BJ (cell line): Measurements from ENCODE around the gene GPR55. TPM values are rescaled to one million over a fixed set of nuclear protein-coding genes. Genes with fewer than 3 reads are reported as not detected.

Source experiments
- CTCF ChIA-PET: fragments of 350-600 bp; formaldehyde crosslinking; extraction: SDS; loops from one replicate; lab custom pipeline; 2021; ENCODE audit warnings: antibody characterized with exemption, inconsistent platforms; lab: Yijun Ruan, JAX
- POLR2A ChIA-PET: fragments of 300-600 bp; sonication (Branson Sonifier 250); formaldehyde crosslinking; extraction: SDS; loops from one replicate; lab custom pipeline; 2021; ENCODE audit warnings: antibody characterized with exemption; lab: Charles Lee
- DNase-seq: peaks from one replicate; pipeline ENCODE4 v3.0.0-alpha.2; 2011; ENCODE audit warnings: low read depth
- H3K27me3 ChIP-seq: 2 replicates; pipeline ENCODE4 v1.6.0; 2011; ENCODE audit warnings: low read length; ENCODE audit not compliant: control insufficient read depth, insufficient read depth
- H3K36me3 ChIP-seq: 2 replicates; pipeline ENCODE4 v1.5.1; 2011; ENCODE audit warnings: low read length; ENCODE audit not compliant: control insufficient read depth, insufficient read depth
- H3K4me3 ChIP-seq: 2 replicates; pipeline ENCODE4 v1.5.1; 2011; ENCODE audit warnings: low read depth, mild to moderate bottlenecking, control low read depth, low read length
- CTCF ChIP-seq: IDR thresholded peaks from 2 replicates; pipeline ENCODE4 v1.5.1; 2011; ENCODE audit warnings: low read depth, mild to moderate bottlenecking, control low read depth, inconsistent platforms, low read length, moderate library complexity; ENCODE audit not compliant: insufficient read depth
- polyA plus RNA-seq: library from polyadenylated mRNA; depleted of rRNA; stranded (reverse); fragments of >200 nt; gene quantifications from 2 replicates; pipeline ENCODE4 v1.2.3, GENCODE V29; 2011

GPR55 gene
- polyA plus RNA-seq, 1 experiment, result not detected

DNA sequence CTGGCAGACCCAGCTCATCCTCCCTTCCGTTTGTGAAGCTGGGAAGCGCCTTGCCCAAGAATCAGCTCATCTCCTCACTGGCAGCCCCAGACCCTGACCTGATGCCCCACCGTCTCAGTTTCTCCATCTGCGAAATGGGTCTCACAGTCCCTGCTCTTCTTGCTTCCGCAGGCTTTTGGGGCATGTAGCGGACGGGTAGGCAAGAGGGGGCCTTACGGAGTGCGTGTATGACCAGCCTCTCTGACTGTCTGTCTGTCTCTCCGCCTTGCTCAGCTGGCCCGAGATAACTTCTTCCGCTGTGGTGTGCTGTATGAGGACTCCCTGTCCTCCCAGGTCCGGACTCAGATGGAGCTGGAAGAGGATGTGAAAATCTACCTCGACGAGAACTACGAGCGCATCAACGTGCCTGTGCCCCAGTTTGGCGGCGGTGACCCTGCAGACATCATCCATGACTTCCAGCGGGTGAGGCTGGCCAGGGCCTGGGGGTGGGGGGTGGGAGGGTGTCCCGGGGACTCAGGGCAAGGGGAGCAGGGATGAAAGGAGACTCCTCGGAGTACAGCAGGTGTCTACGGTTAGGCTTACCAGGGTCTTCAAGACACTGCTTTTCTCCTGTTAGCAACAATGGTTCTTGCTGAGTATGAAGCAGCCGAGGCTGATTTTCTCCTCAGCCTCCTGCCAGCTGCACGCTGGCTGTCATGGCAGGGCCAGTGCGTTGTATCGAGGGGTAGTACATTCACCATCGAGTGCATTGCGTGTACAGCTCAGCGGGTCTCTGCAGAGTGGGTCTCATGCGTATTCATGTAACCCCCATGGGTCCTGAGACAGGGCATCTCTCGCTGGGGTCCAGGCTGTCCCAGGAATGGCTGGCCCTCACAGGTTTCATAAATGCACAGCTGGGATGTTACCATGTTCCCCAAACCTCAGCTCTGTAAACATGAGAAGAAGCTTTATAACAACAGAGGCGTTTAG lies 49.4 kb downstream of the GPR55 start:
- Histone ChIP-seq H3K4me3 (no peak overlapping the region), H3K36me3 (peaks cover 29% of the 10 kb centered on the region), H3K27me3 (no peaks in the 10 kb centered on the region)
- POLR2A ChIA-PET, result no interaction called here
- CTCF ChIA-PET, result interaction anchor here (0.6 kb wide), 1 partner anchor 13 kb away, joined by 3 read pairs; no protein-coding TSS in a partner anchor
- TF ChIP-seq CTCF, result no peak
- no peak for DNase-seq

DNA sequence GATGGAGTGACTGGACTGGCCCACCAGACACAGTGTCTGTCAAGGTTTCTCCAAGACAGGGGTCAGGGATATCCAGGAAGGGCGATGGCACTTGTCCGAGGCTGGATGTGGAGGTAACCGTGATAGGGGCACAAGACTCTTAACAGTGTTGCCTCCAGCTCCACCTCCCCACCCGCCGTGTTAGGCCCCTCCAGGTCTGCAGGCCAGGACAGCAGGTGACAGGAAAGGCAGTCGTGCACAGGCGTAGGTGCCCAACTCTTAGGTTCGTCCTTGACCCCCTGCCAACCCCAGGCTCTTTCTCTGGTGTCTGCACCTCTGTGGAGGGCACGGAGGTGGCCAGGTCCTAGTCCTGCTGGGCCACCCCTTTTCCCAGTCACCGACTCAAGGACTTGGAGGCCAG lies 50.2 kb downstream of the GPR55 start:
- DNase-seq, result no peak
- H3K4me3 ChIP-seq, result no peak overlapping the region
- peaks cover 29% of the 10 kb centered on the region for H3K36me3 ChIP-seq
- ChIA-PET POLR2A (no interaction called here), CTCF (interaction anchor here (0.6 kb wide), 1 partner anchor 13 kb away, joined by 3 read pairs; no protein-coding TSS in a partner anchor)
- H3K27me3 ChIP-seq, result no peaks in the 10 kb centered on the region
- TF ChIP-seq CTCF, result no peak

DNA sequence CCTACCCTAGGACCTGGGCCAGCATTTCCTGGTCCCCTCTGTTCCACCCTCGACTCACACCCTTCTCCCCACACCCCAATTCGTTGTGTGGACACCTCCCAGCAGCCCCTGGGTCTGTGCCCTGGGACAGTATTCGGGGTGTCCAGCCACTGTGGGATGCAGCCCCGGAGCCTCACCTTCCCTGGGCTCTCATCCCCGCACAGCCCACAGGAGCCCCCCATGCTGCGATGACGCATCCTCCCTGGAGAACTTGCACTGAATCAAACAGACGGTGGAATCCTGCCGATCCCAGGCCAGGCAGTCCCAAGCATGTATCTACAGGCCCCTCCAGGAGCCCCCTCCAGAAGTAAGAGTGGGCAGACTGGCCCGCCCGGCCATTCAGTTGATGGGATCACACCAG lies 50.6 kb downstream of the GPR55 start:
- ChIA-PET CTCF (no interaction called here), POLR2A (no interaction called here)
- Histone ChIP-seq H3K27me3 (no peaks in the 10 kb centered on the region), H3K36me3 (peaks cover 29% of the 10 kb centered on the region), H3K4me3 (no peak overlapping the region)
- TF ChIP-seq CTCF, result no peak
- DNase-seq, result no peak

GRCh38 chr2:230873661-230874401 lies 51.2 kb downstream of the GPR55 start:
- ChIA-PET CTCF (no interaction called here), POLR2A (no interaction called here)
- TF ChIP-seq CTCF, result no peak

More at GRCh38 chr2:230873661-230874401, 51.2 kb downstream of the GPR55 start:
- Histone ChIP-seq H3K27me3 (no peaks in the 10 kb centered on the region), H3K4me3 (no peak overlapping the region), H3K36me3 (peaks cover 27% of the 10 kb centered on the region)
- no peak for DNase-seq
